GM15510 (cell line): ENCODE data around the gene MAP6.

Source experiments
- POLR2A ChIP-seq: IDR thresholded peaks from 3 replicates; pipeline ENCODE4 v1.6.1; 2011; ENCODE audit warnings: borderline replicate concordance; ENCODE audit not compliant: insufficient read length; ENCODE audit errors: extremely low read depth

MAP6 gene

DNA sequence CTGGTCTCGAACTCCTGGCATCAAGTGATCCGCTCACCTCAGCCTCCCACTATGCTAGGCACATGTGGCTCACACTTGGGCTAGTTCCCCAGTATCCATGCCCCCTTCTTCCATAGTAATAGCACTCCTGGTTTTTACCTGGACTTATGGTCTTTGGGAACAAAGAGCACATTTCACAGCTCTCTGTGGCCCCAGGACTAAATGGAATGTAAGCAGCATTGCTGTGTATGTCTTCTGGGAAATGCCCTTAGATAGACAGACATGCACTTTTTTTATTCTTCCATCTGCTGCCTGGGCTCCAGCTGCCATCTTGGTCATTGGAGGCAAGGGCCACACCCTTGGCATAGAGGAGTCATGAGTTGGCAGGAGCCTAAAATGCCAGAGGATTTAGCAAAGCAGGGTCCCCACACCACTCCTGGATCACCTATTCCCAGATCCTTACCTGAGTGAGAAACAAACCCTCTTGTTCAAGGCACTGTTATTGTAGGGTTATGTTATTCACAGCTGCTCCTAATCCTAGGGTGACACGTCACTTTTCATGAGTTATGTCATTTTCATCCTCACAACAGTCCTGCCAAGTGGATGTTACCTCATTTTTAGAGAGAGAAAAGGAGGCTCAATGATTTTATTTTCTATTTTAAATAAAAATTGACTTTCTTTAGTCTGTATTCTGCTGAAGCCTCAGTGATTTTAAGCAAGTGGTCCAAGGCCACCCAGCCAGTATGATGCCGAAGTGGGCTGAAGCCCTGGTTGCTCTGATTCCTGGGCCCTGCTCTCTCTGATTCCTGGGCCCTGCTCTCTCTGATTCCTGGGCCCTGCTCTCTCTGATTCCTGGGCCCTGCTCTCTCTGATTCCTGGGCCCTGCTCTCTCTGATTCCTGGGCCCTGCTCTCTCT lies 127.4 kb downstream of the MAP6 start:
- TF ChIP-seq POLR2A: no peak

DNA sequence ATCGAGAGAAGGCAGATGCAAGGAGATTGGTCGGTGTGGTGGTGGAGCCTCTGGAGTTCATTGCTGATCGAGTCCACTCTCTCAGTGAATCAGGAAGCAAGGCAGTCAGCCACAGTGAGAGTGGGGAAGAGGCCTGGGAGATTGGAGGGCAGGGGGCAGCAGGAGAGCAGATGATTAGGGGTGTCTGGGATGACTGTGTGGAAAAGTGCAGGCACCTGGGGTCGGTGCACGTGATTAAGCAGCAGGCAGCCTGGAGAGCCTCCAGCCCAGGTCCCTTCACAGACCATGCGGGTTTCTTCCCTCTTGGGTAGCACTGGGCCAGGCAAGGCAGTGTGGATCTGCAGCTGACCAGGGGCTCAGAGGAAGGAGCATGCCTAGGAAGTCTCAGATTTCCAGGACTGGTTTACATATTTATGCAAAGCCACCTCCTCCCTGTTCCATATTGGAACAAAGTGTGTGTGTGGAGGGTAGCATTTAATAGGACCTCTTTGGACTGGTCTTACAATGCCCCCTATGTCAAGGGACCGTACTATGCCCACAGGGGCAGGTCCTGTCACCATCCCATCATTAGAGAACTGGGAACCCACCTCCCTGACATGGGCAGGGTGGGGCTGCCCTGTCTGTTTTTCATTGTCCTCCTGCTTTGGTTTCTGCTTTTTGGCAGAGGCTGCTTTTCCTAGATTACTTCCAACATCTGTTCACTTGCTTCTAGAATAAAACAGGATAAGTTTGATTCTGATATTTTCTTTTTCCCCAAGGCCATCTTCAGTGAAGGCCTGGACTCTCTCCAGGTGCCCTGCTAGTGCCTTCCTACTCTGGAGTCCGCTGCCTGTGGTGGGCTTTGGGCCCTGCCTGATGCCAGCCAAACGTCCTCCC lies 129.1 kb downstream of the MAP6 start:
- no peak for TF ChIP-seq POLR2A

DNA sequence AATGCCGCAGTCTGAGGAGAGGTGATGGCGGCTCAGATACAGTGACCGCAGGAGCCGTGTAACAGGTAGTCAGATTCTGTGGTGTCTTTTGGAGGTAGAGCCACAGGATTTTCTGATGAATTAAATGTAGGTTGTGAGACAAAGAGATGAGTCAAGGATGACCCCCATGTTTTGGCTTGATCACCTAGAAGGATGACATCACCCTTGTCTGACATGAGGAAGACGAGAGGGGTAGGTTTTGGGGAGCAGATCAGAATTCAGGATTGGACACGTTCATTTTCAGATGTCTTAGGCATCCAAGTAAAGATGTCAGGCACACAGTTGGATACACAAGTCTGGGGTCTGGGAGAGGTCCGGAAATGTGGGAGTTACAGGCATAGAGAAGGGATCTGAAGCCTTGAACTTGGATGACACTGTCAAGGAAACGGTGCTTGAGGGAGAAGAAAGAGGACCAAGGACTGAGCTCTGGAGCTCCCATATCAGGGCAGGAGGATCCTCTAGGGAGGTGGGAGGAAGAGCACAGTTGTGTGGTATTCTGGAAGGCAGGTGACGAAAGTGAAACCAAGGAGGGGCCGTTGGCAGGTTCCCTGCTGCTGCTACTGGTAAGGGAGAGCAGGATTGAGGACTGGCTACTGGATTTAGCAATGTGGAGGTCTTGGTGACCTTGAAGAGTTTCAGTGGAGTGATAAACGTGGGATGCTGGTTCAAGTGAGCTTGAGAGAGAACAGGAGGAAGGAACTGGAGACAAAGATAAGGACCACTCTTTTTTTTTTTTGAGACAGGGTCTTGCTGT lies 130.5 kb downstream of the MAP6 start:
- TF ChIP-seq POLR2A: no peak

DNA sequence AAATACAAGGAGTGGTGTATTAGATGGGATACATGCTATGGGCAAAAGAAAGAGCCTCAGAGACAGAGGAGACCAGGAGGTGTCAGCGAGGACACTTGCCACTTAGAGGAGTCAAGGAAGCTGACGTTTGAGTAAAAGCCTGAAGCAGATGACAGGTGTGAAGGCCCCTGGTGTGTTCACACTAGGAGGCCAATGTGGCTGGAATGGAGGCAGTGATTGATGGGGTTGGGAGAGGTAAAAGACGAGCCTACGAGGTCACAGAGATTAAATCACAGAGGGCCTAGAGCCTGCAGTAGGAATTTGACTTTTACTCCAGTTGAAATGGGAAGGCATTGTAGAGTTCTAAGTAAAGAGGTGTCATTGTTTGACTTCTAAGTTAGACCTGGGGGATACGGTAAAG lies 131.1 kb downstream of the MAP6 start:
- no peak for TF ChIP-seq POLR2A
